ENCODE measurements around the gene RNF144A.

Gene RNF144A

DNA sequence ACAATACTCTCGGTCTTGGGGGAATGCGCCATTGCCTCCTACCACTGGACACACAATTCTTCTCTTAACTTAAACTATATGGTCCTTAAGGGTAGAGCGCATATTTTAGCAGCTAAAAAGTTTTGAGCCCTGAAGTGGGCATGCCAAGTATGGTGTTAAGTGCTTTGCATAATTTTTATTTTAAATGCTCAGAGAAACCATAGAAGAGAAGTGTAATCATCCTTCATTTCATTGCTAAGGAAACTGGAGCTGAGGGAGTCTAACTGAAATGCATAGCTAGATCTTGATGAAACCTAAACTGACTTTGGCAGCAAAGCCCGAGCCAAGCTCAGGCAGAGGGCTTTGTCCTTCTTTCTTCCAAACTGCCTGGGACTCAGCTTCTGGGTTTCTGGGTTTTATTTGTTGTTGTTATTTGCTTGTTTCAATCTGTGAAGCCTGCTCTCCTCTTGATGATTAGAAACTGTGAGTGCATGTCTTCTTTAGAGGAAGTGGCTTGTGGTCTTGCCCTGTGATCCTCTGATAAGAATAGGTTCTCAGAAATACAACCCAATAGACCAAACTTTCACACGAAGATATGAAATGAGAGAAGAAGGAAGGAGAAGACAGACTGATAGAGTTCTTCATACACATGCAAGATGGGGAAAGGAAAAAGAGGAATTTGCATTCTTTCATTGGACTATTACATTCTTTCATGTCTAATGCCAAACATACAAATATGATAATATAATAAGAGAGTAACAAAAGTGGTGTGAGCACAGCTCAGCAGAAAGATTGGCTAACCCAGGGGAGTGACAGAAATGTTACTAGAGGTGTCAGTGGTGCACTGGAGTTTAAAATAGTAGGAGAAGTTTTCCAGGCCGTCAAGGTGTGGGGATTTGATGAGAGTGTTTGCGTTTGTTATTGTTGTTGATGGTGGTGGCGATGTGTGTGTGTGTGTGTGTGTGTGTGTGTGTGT, 7.5 kb upstream of the RNF144A start:
- no peak for DNase-seq

DNA sequence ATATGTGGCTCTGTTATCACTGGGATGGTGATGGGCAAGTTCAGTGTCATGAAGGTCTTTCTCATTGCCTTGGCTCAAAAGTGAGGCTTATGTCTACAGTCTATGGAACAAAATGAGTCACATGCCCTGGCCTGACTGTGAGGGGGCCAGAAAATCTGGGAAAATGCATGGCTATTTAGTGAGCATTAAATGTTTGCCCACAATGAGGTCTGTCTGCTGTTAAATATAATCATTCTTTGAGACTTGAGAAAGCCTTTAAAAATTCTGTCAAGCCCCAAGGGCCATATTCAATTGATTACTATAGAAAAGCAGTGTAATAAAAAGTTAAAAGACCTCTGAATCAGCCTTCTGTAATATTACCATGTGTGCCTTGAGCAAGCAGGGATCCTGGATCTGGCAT, 5.5 kb upstream of the RNF144A start:
- no peak for DNase-seq

DNA sequence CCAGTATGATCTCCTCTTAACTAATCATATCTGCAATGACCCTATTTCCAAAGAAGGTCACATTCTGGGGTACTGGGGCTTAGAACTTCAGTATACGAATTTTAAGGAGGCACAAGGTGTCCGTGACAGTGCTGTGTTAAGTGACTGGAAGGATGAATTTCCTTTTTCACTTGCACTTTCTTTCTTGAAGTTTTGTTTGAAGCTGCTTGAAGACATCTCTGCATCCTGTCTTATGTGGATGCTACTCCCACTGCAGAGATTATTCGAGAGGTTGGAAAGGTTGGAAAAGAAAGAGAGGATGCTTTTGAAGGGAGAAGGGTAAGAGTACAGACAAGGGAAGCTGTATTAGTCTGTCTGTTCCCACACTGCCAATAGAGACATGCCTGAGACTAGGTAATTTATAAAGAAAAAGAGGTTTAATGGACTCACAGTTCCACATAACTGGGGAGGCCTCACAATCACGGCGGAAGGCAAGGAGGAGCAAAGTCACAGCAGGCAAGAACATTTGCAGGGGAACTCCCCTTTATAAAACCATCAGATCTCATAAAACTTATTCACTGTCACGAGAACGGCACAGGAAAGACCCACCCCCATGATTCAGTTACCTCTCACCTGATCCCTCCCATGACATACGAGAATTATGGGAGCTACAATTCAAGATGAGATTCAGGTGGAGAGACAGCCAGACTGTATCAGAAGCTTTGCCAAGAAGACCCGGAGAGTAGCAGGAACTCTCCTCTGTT, 3.6 kb upstream of the RNF144A start:
- DNase-seq: peak; percentile 40

DNA sequence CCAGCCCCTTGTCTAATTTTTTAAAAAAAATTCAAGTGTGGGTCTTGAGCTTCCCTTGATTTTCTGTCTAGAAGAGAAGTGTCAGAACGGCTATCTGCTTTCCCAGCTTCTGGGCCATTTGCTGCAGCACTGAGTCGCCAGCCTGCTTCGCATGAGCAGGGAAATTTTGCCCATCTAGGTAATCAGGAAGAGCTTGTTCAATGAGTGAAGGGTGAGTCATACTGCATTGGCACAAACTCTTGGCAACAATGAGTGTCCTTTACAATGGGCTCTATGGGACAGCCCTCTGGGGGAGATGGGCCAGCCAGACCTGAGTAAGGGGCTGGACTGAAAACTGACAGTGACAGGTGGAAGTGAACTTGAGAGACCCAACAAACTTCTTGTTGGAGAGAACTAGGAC, 2.4 kb upstream of the RNF144A start:
- no peak for DNase-seq

DNA sequence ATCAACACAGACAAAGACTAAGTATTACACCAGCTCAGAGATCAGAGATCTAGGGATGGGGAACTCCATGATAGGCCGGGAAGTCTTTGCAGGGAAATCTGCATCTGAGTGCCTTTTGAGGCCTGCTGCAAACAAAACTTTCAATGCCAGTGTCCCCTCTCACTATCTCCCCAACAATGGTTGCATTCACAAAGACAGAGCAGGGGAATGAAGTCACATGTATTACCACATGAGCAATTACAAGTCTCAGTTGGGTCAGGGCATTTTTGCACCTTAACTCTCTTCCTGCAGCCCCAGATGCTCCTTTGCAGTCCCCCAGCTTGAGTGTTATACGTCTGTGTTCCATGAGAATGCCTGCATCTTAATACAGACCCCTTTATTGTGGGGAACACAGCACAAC, 1.8 kb upstream of the RNF144A start:
- DNase-seq: no peak

DNA sequence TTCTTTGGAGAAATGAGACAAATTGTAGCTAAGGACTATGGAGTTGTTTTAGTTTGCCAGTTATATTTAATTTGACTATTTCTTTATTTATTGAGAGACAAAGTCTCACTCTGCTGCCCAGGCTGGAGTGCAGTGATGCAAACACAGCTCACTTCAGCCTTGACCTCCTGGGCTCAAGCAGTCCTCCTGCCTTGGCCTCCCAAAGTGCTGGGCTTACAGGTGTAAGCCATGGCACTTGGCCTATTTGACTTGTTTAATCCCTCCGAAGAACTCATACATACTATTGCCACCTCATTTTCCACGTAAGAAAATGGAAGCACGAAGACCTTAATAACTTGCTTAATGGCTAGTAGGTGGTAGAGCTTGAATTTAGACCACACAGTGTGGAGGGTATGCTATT, 988 bp upstream of the RNF144A start:
- DNase-seq: no peak

DNA sequence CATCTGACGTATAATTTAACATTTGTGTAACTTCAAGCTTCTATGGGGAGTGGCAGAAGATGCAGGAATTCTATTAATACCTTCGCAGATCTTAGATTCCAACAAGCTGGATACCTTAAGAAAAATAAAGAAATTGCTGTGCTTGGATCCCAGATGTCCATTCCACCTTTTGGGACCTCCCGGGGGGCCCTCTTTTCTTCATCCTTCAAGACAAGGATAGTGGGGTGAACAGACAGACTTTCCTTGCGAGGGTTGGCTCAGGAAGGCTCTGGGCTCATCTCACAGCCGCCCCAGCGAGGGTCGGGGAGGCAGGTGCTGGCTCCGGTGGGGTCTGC, 509 bp upstream of the RNF144A start:
- no peak for DNase-seq

DNA sequence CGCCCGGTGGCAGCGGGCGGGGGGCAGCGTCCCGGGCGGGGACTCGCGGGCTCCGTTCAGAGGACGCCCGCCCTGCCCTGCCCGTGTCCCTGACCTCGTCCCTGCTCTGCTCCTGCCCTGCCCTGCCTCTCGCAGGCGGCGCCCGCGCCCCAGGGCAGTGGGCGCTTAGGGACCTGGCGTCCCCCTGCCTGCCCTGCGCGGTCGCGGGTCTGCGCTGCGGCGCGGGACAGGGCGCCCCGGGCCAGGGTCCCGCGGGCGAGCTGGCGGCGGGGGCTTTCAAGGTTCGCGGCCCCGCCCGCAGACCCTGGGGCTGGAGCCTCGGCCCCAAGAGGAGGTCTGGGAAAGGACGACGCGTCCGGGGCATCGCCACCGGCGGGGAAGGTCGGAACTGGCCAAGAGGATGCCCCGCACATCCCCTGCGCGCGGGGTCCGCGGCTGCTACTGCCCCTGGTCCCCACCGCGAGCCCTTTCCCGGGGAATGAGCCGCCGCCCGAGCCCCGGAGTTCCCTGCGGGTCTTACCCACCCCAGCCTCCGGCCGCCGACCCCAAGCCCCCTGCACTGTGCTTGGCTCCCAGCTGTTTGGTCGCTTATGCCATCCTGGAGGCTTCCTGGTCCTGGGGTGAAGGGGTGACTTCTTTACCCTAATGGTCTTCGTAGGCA, 679 bp downstream of the RNF144A start:
- DNase-seq: no peak

DNA sequence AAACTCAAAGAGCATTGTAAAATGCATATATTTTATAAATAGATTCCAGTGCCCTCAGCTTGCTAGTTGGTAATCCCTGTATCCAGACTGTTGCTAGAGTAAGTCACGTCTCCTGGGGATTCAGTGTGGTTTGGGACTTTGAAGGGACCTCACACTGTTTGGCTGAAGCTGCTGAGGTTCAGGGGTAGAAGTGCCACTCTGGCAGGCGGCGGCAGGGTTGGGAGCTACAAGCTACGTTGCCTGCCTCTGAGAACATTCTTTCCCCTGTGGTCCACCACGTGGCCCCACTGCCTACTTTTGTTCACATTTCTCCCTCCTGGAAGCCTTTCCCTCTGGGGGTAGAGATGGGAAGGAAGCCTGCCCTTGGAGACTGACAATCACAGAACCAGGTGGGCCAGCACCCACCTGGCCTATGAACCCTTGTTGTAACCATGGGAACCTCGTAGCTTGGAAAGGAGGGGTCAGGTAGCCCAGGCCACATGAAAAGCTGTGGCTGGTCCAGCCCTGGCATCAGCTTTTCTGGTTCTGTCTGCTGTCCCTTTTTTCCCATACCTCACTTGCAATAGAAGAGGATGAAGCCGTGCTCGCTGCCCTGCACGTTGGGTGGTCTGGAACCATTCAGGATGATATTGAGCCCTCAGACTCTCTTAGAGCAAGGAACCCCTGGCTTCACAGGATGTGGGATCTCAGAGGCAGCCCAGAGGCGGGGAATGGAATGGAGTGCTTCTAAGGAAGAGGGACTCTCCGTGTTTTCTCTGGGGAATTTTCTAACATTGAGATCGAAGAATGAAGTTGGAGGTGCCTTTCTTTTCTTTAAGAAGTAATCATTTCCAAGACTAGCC, 2.9 kb downstream of the RNF144A start:
- no peak for DNase-seq

DNA sequence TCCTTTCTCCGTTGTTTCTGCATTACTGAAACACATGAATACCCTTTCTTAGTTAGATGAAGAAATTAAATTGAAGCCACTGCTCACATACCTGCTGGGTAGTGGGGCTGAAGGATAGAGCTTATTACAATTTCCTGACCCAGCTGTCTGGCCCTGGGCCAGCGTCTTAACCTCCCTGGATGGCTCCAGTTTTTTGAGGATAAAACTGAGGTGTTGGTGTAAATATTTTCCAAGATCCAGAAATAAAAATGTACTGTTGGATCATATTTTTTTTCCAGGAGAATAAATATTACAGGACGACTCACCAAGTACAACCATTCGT, 3.5 kb downstream of the RNF144A start:
- no peak for DNase-seq

DNA sequence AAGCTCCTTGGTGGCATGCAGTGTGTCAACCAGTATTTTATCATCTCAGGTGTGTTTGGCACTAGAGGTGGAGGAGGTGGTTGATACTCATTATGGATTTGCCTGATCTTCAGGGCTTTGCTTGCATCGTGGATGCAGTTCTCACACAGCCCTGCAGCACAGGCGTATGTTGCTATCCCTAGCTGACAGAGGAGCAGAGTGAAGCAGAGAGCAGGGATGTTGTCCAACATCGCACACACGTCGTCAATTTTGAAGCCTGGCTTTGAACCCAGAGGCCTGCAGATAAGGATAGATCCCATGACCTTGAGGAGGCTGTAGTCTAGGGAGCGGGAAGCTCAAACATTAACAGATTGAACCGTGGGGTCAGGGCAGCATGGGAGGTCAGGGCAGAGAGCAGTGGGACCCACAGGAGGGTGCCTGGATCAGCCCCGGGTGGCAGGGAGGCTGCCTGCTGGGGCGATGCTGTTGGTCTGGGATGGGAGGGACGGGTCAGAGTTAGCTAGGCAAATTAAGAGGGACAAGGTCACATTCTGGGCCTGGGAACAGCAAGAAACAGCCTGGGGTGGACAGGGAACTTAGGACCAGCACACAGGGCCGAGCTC, 4.2 kb downstream of the RNF144A start:
- no peak for DNase-seq

DNA sequence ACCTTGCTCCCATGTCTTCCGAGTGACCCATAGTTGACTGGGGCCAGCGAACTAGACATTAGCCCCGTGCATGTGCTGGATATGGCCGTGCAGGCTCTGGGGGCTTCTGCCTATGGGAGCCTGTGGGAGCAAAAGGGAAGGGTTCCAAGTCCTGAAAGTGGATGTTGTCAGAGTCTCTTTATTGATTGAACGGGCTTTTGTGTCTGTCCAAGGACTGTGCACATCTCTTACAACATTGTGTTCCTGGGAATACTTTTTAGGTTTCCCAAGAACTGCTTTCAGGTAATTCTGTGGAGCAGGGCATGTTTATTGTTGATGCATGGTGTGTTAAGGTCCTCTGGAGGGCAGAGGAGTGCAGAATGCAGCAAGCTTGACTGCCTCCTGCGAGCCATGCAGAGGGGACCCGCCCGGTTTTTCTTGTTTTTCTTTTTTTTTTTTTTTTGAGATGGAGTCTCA, 5.0 kb downstream of the RNF144A start:
- no peak for DNase-seq

DNA sequence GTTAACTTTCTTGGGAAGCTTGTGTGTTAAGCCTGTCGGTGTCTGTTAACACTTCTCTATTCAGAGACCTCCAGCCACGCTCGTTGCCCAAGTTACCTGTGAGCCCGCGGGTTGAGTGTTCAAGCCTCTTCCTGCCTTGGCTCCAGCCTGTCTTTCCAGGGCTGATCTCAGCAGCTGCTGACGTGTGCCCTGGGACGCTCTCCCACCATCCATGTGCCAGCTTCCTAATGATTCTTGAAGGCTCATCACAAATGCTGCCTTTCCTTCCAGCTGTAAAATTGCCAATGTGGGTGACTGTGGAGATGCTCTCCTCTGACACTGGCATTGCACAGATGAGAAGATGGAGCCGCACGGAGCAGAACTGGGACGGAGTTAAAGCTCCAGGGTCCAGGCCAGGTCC, 6.1 kb downstream of the RNF144A start:
- DNase-seq: no peak

DNA sequence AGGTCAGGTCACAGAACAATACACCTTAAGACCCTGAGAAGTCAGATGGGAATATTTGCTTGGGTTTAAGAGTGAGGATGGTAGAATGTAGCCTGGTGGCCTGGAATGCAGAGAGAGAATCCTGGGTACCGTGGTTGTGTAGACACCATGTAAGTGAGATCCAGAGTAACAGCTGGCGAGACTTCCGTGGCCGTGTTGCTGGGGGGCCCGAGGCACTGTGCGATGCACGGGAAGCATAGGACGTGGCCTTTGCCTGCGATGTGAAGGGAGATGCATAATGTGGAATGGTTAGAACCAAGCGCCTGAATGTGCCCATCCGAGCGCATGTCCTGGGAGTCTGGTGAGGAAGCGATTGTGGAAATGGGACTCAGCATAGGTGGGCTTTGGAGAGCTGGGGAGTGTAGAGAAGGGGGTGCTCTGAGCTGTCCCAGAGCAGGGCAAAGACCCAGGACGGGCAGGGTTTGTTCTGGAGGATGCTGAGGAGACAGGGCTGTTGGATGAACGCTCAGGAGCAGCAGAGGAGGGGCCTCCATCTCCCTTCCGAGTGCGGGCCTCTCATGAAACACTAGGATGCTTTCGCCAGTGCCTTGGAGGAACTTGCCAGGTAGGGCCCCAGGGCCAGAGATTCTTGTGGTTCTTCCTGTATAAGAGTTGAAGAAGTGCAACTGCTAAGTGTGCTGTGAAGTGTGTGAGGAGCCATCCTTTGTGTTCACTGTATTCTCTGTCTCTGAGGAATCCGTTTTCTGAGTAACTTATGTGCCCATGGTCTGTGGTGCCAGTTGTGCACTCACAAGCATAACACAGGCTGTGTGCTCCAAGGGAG, 7.1 kb downstream of the RNF144A start:
- DNase-seq: no peak

DNA sequence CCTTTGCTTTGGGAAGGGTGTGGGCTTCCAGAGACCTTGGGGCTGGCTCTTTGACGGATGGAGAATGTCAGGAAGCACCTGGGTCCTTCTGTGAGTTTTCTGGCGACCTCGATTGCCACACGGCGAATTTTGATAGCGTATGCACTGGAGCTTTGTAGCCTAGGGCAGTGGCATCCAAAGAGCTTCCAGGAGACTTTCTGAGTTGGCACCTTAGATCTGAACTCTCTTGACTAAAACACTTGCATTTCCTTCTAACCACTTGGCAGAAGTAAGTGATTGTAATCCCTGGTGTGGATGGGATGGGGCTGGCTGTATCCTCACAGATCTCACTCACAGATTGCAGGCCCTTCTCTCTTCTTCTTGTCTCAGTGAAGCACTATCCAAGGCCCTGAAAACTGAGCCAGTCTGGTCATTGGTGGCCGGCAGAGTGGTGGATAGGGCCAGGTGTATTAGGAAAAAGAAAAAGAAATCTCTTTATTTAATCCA, 7.8 kb downstream of the RNF144A start:
- no peak for DNase-seq

DNA sequence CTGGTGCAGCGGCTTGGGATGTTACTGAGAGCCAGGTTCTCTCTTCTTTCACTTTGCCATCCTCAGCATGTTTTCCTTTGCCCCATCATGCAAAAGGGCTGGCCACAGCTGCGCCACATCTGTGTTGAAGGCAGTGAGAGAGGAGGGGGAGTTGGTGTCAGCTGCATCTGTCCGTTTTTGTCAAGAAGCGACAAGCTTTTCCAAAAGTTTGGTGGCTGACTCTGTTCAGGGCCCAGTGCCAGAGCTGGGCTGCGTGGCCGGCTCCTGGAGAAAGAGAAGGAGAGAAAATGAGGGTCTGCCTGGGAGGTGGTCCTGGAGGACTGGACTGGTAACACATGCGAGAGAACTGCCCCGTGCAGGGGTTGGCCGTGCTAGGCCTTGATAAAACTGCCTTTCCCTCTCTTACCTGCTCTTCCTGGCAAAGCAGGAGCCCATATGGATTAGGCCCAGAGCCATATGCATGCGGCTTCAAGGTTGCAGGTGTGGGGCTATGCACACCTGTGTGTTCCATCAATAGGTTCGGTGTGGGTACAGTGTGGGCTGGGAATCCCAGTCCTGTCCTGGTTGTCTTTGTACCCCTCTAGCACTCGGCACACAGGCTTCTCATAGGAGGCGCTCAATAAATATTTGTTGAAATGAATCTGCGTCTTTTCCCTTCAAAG, 9.0 kb downstream of the RNF144A start:
- no peak for DNase-seq

DNA sequence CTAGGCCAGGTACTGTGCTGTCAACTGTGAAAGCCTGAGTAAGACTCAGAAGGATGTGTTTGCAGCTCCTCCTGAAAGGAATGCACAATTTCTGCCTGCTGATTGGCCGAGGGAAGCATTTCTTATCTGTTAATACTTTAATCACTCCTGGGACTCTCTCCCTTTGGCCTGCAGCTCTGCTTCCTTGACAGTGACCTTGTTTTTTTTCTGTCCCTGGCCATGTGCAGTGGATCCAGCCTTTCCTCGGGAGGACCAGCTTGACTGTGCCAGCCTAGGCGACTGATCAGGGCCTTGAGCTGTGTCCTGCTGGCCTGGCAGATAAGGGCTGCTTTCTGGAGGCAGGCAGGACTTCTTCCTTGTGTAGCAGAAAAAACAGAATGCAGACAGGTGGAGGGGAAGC, 10.0 kb downstream of the RNF144A start:
- DNase-seq: no peak

DNA sequence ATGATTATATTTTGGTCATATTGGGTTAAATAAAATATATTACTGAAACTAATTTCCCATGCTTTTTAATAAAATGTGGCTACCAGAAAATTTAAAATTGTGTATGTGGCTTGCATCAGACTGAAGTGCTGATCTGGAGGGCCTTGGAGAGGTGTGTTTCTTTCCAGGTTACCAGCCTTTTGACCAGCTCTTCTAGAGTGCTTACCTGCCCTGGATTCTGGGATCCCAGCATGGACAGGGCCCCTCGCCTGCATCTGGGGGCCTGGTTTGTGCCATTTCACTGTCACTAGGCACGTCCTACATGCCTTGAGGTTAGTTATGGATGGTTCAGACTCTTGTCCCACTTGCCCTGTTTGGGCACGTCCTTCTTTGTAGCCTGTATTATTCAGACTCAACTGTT, 10.5 kb downstream of the RNF144A start:
- no peak for DNase-seq

DNA sequence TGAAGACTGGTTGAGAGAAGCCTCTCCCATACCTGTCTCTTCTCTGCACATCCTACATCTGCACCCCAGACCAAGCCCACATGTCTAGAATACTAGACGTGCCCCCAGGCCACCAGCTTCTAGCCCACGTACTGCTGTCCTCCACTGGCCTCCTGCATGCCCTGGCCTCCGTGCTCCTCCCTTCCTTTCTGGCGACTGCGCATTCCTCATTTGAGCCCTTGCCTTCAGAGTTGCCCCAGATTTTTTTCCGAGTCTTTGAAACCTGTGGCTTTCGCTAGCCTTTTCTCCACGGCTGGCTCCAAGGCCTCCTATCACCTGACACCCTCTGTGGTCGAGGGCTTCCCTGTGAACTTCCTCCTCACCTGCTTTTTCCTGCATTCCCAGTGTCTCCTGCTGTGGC, 11.2 kb downstream of the RNF144A start:
- no peak for DNase-seq

DNA sequence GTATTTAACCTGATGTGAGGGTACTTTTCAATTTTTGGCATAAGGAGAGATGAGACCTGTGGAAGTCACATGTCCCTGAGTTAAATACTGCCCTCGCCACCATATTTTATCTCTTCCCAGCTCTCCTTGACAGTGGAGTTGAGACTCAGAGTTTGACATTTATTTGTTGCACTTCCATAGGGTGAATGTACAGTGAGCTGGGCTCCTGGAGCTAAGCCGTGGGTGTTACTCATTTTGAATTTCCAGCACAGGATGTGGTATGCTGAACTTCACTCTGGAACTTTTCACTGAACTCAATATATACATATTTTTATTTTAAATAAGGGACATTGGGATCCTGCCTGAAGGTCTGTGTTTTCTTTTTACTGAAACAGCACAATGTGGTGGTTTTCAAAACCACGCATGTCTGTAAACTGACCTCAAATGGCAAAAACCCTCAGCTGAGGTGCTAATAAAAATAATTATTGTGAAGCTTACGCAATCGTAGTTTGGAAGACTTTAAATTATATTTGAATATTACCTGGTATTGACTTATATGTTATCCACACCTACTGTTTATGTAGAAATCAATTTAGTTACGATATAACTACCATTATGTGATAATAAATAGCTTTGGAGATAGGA, 12.1 kb downstream of the RNF144A start:
- DNase-seq: no peak

All from activated CD8-positive, alpha-beta memory T cell treated with anti-CD3 and anti-CD28 coated beads, Interleukin-2, amount 50 U/mL, for 4 hours (primary cell).